Smooth muscle cell (in vitro differentiated cells): ENCODE data around the gene GPR137B. TPM values are rescaled to one million over a fixed set of nuclear protein-coding genes. Genes with fewer than 3 reads are reported as not detected.

Source experiments
- DNase-seq: peaks from one replicate; lab custom pipeline; 2025; ENCODE audit not compliant: unreplicated experiment; lab: John Stamatoyannopoulos, UW
- H2AFZ ChIP-seq: fragments of 200-600 bp; sonication (generic); 2 replicates; pipeline ENCODE4 v1.6.0; 2016; ENCODE audit warnings: antibody characterized with exemption, low read depth, mild to moderate bottlenecking
- H3F3A ChIP-seq: fragments of 200-600 bp; sonication (generic); 2 replicates; pipeline ENCODE4 v1.6.0; 2017; ENCODE audit warnings: antibody characterized with exemption, low read depth
- H3K27ac ChIP-seq: fragments of 200-600 bp; sonication (generic); 2 replicates; pipeline ENCODE4 v1.5.1; 2016; ENCODE audit warnings: low read depth, mild to moderate bottlenecking
- H3K27me3 ChIP-seq: fragments of 200-600 bp; sonication (generic); 2 replicates; pipeline ENCODE4 v1.6.1; 2016; ENCODE audit warnings: low read depth, mild to moderate bottlenecking
- H3K36me3 ChIP-seq: fragments of 200-600 bp; sonication (generic); 2 replicates; pipeline ENCODE4 v1.5.1; 2016; ENCODE audit warnings: low read depth
- H3K4me1 ChIP-seq: fragments of 200-600 bp; sonication (generic); 2 replicates; pipeline ENCODE4 v1.5.1; 2016; ENCODE audit warnings: low read depth
- H3K4me2 ChIP-seq: fragments of 200-600 bp; sonication (generic); 2 replicates; pipeline ENCODE4 v1.6.0; 2016; ENCODE audit warnings: mild to moderate bottlenecking
- H3K4me3 ChIP-seq: fragments of 200-600 bp; sonication (generic); 2 replicates; pipeline ENCODE4 v1.5.1; 2016; ENCODE audit warnings: mild to moderate bottlenecking
- H3K79me2 ChIP-seq: fragments of 200-600 bp; sonication (generic); 2 replicates; pipeline ENCODE4 v1.6.0; 2016; ENCODE audit warnings: low read depth, mild to moderate bottlenecking
- H3K9ac ChIP-seq: fragments of 200-600 bp; sonication (generic); 2 replicates; pipeline ENCODE4 v1.6.0; 2016; ENCODE audit warnings: low read depth
- H3K9me3 ChIP-seq: fragments of 200-600 bp; sonication (generic); replicated peaks from 2 replicates; pipeline ENCODE4 v1.5.1; 2016; ENCODE audit warnings: low read depth
- H4K20me1 ChIP-seq: fragments of 200-600 bp; sonication (generic); 2 replicates; pipeline ENCODE4 v1.6.0; 2016; ENCODE audit warnings: low read depth
- WGBS: methylation state at CpG from one replicate; pipeline ENCODE4 v1.1.7; 2016; ENCODE audit warnings: low lambda C conversion rate; 5-methylcytosine and 5-hydroxymethylcytosine counted together
- polyA plus RNA-seq: library from polyadenylated mRNA; unstranded; fragments of >200 nt; fragmentation: Nextera tagmentation; extraction: Ambion mirVana; gene quantifications from 2 replicates; pipeline ENCODE4 v1.2.1, GENCODE V29; 2016
- total RNA-seq: library from RNA; depleted of rRNA; stranded (reverse); fragments of >200 nt; gene quantifications from 2 replicates; pipeline ENCODE4 v1.2.3, GENCODE V29; 2014
- TF ChIP-seq, protein P1 (sequence below): fragments of 200-600 bp; sonication (generic); IDR thresholded peaks from 2 replicates; pipeline ENCODE4 v1.5.1; 2017; ENCODE audit warnings: borderline replicate concordance, mild to moderate bottlenecking, antibody characterized with exemption; ENCODE audit not compliant: insufficient read depth, poor library complexity, severe bottlenecking

GPR137B gene
- total and polyA plus RNA-seq, 2 experiments from 2014 or later: 16.2 to 17.7 TPM

GRCh38 chr1:236201786-236202185 lies 59.4 kb downstream of the GPR137B start:
- H4K20me1 ChIP-seq: no peaks in the 10 kb centered on the region
- WGBS: 100% methylated on average over 1 of the region's 1 CpG
- no peaks in the 10 kb centered on the region for H3K79me2 ChIP-seq
- H3K4me3 ChIP-seq: no peak overlapping the region
- H3K27ac ChIP-seq: no peak overlapping the region
- H3K4me2 ChIP-seq: no peak overlapping the region
- H3K9ac ChIP-seq: no peak overlapping the region
- no peaks in the 10 kb centered on the region for H3K27me3 ChIP-seq
- no peak for DNase-seq
- peaks cover 15% of the 10 kb centered on the region for H3K4me1 ChIP-seq
- no peak overlapping the region for H2AFZ ChIP-seq
- TF ChIP-seq, protein P1, sequence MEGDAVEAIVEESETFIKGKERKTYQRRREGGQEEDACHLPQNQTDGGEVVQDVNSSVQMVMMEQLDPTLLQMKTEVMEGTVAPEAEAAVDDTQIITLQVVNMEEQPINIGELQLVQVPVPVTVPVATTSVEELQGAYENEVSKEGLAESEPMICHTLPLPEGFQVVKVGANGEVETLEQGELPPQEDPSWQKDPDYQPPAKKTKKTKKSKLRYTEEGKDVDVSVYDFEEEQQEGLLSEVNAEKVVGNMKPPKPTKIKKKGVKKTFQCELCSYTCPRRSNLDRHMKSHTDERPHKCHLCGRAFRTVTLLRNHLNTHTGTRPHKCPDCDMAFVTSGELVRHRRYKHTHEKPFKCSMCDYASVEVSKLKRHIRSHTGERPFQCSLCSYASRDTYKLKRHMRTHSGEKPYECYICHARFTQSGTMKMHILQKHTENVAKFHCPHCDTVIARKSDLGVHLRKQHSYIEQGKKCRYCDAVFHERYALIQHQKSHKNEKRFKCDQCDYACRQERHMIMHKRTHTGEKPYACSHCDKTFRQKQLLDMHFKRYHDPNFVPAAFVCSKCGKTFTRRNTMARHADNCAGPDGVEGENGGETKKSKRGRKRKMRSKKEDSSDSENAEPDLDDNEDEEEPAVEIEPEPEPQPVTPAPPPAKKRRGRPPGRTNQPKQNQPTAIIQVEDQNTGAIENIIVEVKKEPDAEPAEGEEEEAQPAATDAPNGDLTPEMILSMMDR: no peak
- peaks cover 13% of the 10 kb centered on the region for H3K36me3 ChIP-seq
- no peaks in the 10 kb centered on the region for H3F3A ChIP-seq
- peaks cover 5% of the 10 kb centered on the region for H3K9me3 ChIP-seq

- Histone ChIP-seq H3K9me3 (peaks cover 5% of the 10 kb centered on the region), H3K79me2 (no peaks in the 10 kb centered on the region), H3K36me3 (peaks cover 13% of the 10 kb centered on the region), H3K4me1 (peaks cover 18% of the 10 kb centered on the region), H3K4me3 (no peak overlapping the region), H3K27me3 (no peaks in the 10 kb centered on the region), H3K27ac (no peak overlapping the region), H4K20me1 (no peaks in the 10 kb centered on the region), H2AFZ (no peak overlapping the region), H3K4me2 (no peak overlapping the region), H3F3A (no peaks in the 10 kb centered on the region), H3K9ac (no peak overlapping the region)
- no peak for DNase-seq
- WGBS: 96% methylated on average over 1 of the region's 1 CpG
- TF ChIP-seq, protein P1: no peak
These were observed 61.7 kb downstream of the GPR137B start for GRCh38 chr1:236204039-236204438.

DNA sequence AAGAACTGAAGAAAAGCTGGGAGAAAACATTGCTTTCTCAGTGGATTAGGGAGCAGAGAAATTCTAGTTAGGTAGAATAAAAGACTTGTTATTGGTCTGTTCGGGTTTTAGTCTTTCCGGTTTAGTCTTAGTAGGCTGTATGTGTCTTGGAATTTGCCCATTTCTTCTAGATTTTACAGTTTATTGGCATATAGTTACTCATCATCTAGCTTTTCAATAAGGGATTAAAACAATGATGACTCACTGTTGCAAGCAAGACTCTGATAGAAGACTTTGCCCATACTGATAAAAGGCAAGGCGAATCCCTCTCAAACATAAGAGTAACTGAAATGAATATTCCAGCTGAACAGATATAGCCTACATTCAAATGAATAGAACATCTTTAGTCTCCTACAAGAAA lies 62.3 kb downstream of the GPR137B start:
- Histone ChIP-seq H3K4me1 (peaks cover 18% of the 10 kb centered on the region), H3K36me3 (peaks cover 11% of the 10 kb centered on the region), H3K27ac (no peak overlapping the region), H2AFZ (no peak overlapping the region), H3F3A (no peaks in the 10 kb centered on the region), H3K4me2 (no peak overlapping the region), H3K4me3 (no peak overlapping the region), H3K27me3 (no peaks in the 10 kb centered on the region), H3K79me2 (no peaks in the 10 kb centered on the region), H3K9me3 (peaks cover 5% of the 10 kb centered on the region), H4K20me1 (no peaks in the 10 kb centered on the region), H3K9ac (no peak overlapping the region)
- DNase-seq: no peak
- TF ChIP-seq, protein P1: no peak
- WGBS: 58% methylated on average over 3 of the region's 3 CpGs

DNA sequence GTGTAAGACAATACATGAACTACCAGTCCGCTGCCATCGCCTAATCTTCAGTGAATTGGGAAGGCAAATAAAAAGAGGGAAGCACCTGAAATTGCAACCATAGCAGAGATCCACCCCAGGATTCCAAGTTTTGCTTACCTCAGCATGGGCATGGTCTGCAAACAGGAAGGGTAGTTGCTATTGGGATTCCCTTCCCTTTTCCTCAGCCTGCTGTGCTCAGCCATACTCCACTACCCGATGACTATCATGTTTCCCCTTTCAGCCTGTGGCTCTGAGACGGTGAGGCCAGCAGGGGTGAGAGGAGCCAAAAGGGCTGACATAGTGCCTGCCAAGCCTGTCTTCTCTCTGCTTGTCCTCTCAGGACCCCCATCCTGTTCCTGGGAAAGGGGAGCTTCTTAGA lies 64.2 kb downstream of the GPR137B start:
- H3K4me3 ChIP-seq: no peak overlapping the region
- H3K27ac ChIP-seq: no peak overlapping the region
- H3K27me3 ChIP-seq: no peaks in the 10 kb centered on the region
- TF ChIP-seq, protein P1: no peak
- WGBS: 58% methylated on average over 4 of the region's 4 CpGs
- peaks cover 18% of the 10 kb centered on the region for H3K4me1 ChIP-seq
- H3K9ac ChIP-seq: no peak overlapping the region
- H2AFZ ChIP-seq: no peak overlapping the region
- no peak for DNase-seq
- no peaks in the 10 kb centered on the region for H4K20me1 ChIP-seq
- H3K79me2 ChIP-seq: no peaks in the 10 kb centered on the region
- no peaks in the 10 kb centered on the region for H3F3A ChIP-seq
- no peak overlapping the region for H3K4me2 ChIP-seq
- H3K36me3 ChIP-seq: no peaks in the 10 kb centered on the region
- H3K9me3 ChIP-seq: peaks cover 5% of the 10 kb centered on the region
